RPMI7951 (cell line): ENCODE results near the gene ZNF568. TPM values are rescaled to one million over a fixed set of nuclear protein-coding genes. Genes with fewer than 3 reads are reported as not detected.
A peak's percentile ranks its signal among the peaks of the same experiment; 100 is the strongest.

Experiments
- DNase-seq: peaks from one replicate; pipeline ENCODE4 v3.0.0-alpha.2; 2012; ENCODE audit warnings: low read depth
- total RNA-seq: library from RNA; depleted of rRNA; stranded (reverse); fragments of >200 nt; shearing (Covaris generic); gene quantifications from 2 replicates; pipeline ENCODE4 v1.2.3, GENCODE V29; 2014; rRNA removed

The ZNF568 gene
- total RNA-seq, 1 experiment from 2014 or later: 9.7 TPM

- DNase-seq: no peak
These were observed 83.2 kb downstream of the ZNF568 start for GRCh38 chr19:36999313-36999712.

DNA sequence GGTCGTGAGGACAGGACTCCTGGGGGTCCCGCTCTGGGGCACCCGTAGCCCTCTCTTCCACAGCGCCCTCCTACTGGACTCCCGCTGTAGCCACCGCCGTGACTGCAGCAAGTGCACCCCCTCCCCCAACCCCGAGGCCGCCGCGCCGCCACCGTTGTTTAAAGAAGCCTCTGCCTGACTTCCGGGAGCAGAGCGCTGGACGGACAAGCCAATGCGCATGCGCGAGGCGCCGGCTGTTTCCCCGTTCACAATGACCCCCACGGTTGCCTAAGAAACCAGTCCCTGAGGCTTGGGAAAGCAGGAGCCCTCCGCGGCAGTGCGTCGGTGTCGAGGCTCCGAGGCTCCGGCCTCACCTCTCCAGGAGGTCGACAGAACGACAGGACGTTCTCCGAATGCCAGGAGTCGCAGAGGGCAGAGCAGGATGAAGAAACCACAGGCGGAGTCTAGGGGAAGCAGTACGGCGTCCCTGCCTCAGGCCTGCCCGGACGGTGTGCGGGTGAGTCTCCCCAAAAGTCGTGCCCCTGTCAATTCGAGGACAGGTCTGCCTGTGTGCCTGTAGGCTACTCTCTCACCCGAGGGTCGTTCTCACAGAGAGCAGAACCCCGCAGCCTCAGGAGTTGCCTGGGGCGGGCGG is 91.6 kb downstream of the ZNF568 start:
- peak; percentile 55 for DNase-seq

DNA sequence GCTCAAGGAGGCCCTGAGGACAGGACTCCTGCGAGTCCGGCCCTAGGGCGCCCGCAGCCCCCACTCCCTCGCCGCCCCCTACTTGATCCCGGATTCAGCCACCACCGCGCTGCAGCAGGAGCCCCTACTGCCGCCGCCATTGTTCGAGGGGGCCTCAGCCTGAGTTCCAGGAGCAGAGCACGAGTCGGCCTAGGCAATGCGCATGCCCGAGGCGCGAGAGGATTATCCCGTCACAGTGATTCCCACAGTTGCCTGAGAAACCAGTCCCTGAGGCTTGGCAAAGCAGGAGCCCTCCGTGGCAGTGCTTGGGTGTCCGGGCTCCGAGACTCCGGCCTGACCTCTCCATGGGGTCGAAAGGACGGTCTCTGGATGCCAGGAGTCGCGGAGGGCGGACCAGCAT is 93.7 kb downstream of the ZNF568 start:
- no peak for DNase-seq

- no peak for DNase-seq
These were observed 96.1 kb downstream of the ZNF568 start for GRCh38 chr19:37012093-37012745.

DNA sequence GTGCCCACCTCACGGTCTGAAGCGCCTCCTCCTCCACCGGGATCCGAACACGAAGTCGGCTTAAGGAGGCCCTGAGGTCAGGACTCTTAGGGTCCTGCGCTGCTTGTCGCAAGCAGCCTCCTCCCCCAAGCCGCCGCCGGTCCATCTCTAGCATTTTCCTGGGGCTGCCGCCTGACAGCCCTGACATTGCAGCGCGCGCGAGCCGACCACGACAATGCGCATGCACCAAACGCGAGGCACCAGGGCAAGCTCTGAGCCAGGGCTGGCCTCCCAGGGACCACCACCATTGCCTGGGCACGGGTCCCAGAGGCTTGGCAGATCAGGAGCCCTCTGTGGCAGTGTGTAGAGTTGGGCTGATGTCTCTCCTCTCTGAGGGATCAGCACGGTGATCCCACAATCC is 98.3 kb downstream of the ZNF568 start:
- DNase-seq: no peak

GRCh38 chr19:37045140-37045539 is 129.0 kb downstream of the ZNF568 start:
- DNase-seq: no peak

Other genes starting within 250 kb of the ZNF568 start
- 8.8 and 12.1 TPM in 2 replicates for gene ZNF461, start 249.5 kb upstream of the ZNF568 start, total RNA-seq
- 5.5 and 13.8 TPM in 2 replicates for gene ZNF567, start 228.7 kb upstream of the ZNF568 start, total RNA-seq
- 3.8 and 4.1 TPM in 2 replicates for gene ZNF850, start 143.5 kb upstream of the ZNF568 start, total RNA-seq
- 7.2 and 7.9 TPM in 2 replicates for gene ZNF790, start 77.9 kb upstream of the ZNF568 start, total RNA-seq
- 2.5 and 3.2 TPM in 2 replicates for gene ZNF345, start 65.5 kb upstream of the ZNF568 start, total RNA-seq
- 4.9 and 6.6 TPM in 2 replicates for gene ZNF829, start within 50 bp of the ZNF568 start, total RNA-seq
- gene ZNF420, start 162.1 kb downstream of the ZNF568 start, total RNA-seq: 9.4 and 10.6 TPM in 2 replicates